ENCODE data around the gene IPMK.

Gene IPMK

GRCh38 chr10:58278274-58278961 lies 10.7 kb upstream of the IPMK start:
- peak overlapping the region; percentile 4 to 5 for H3K4me3 ChIP-seq (ENCODE audit: low read depth in 1 of 2, low read length in 1 of 2)
- TF ChIP-seq CTCF (IDR thresholded peaks at IDR 0.05), result no peak
- peak overlapping the region; percentile 66 for H3K27ac ChIP-seq
- H3K9me3 ChIP-seq, result no peaks in the 10 kb centered on the region
- peaks cover 36 to 41% of the 10 kb centered on the region in 2 experiments for H3K4me1 ChIP-seq (ENCODE audit: control insufficient read depth in 1 of 2, insufficient read depth in 1 of 2, low read depth in 1 of 2, low read length in 1 of 2)
- no peaks in the 10 kb centered on the region for H3K27me3 ChIP-seq
- H3K36me3 ChIP-seq, result no peaks in the 10 kb centered on the region

- H3K4me1 ChIP-seq (ENCODE audit: control insufficient read depth in 1 of 2, insufficient read depth in 1 of 2, low read depth in 1 of 2, low read length in 1 of 2), result peaks cover 13 to 16% of the 10 kb centered on the region in 2 experiments
- H3K27ac ChIP-seq, result no peak overlapping the region
- H3K9me3 ChIP-seq, result no peaks in the 10 kb centered on the region
- H3K36me3 ChIP-seq, result no peaks in the 10 kb centered on the region
- no peak for TF ChIP-seq CTCF (IDR thresholded peaks at IDR 0.05)
- no peaks in the 10 kb centered on the region for H3K27me3 ChIP-seq
- H3K4me3 ChIP-seq (ENCODE audit: low read depth in 1 of 2, low read length in 1 of 2), result no peak overlapping the region
Observed at GRCh38 chr10:58275908-58276307, 8.2 kb upstream of the IPMK start.

GRCh38 chr10:58275261-58275660 lies 7.6 kb upstream of the IPMK start:
- Histone ChIP-seq H3K27ac (no peak overlapping the region), H3K36me3 (no peaks in the 10 kb centered on the region), H3K4me1 (ENCODE audit: control insufficient read depth in 1 of 2, insufficient read depth in 1 of 2, low read depth in 1 of 2, low read length in 1 of 2) (peaks cover 13 to 15% of the 10 kb centered on the region in 2 experiments), H3K4me3 (ENCODE audit: low read depth in 1 of 2, low read length in 1 of 2) (no peak overlapping the region), H3K27me3 (no peaks in the 10 kb centered on the region), H3K9me3 (no peaks in the 10 kb centered on the region)
- TF ChIP-seq CTCF (IDR thresholded peaks at IDR 0.05), result no peak

- TF ChIP-seq CTCF (IDR thresholded peaks at IDR 0.05), result no peak
- Histone ChIP-seq H3K4me3 (ENCODE audit: low read depth in 1 of 2, low read length in 1 of 2) (peak overlapping the region; percentile 82 to 83), H3K9me3 (no peaks in the 10 kb centered on the region), H3K4me1 (ENCODE audit: control insufficient read depth in 1 of 2, insufficient read depth in 1 of 2, low read depth in 1 of 2, low read length in 1 of 2) (peaks cover 27 to 39% of the 10 kb centered on the region in 2 experiments), H3K27ac (peak overlapping the region; percentile 96), H3K27me3 (no peaks in the 10 kb centered on the region), H3K36me3 (no peaks in the 10 kb centered on the region)
Observed at GRCh38 chr10:58269782-58270290, 2.1 kb upstream of the IPMK start.

- H3K27me3 ChIP-seq, result no peaks in the 10 kb centered on the region
- H3K4me3 ChIP-seq (ENCODE audit: low read depth in 1 of 2, low read length in 1 of 2), result peak within 1 kb of the TSS; percentile 82 to 83
- peak within 1 kb of the TSS; percentile 96 for H3K27ac ChIP-seq
- peaks cover 34 to 46% of the 10 kb centered on the region in 2 experiments for H3K4me1 ChIP-seq (ENCODE audit: control insufficient read depth in 1 of 2, insufficient read depth in 1 of 2, low read depth in 1 of 2, low read length in 1 of 2)
- no peaks in the 10 kb centered on the region for H3K36me3 ChIP-seq
- H3K9me3 ChIP-seq, result no peaks in the 10 kb centered on the region
- TF ChIP-seq CTCF (IDR thresholded peaks at IDR 0.05), result peak; percentile 27
Observed at GRCh38 chr10:58268946-58269781, 1.5 kb upstream of the IPMK start, which contains the start of gene CISD1. Gene CISD1, plus strand, starts transcription at chr10:58269162. Its CDS starts 112 bp downstream, at chr10:58269274.

Measured in neutrophil (primary cell).